ENCODE results near the gene OPHN1.

Gene OPHN1

GRCh38 chrX:67998540-67998939 lies 434.8 kb downstream of the OPHN1 start:
- TF ChIP-seq POLR2AphosphoS5 (IDR thresholded peaks at IDR 0.05; ENCODE audit: low read depth, low read length) (no peak), REST (IDR thresholded peaks at IDR 0.05; ENCODE audit: insufficient read depth in 1 of 2, low read depth in 2 of 2, low read length in 2 of 2) (no peak), FOXP2 (optimal IDR thresholded peaks at IDR 0.05; ENCODE audit: borderline replicate concordance, extremely low read depth, extremely low read length, insufficient read depth) (no peak), TAF1 (IDR thresholded peaks at IDR 0.05; ENCODE audit: borderline replicate concordance, insufficient read depth, low read length) (no peak), SIN3A (IDR thresholded peaks at IDR 0.05; ENCODE audit: borderline replicate concordance, insufficient read depth, low read length) (no peak)
